Measurements from ENCODE around the gene PCAT6.

DNA sequence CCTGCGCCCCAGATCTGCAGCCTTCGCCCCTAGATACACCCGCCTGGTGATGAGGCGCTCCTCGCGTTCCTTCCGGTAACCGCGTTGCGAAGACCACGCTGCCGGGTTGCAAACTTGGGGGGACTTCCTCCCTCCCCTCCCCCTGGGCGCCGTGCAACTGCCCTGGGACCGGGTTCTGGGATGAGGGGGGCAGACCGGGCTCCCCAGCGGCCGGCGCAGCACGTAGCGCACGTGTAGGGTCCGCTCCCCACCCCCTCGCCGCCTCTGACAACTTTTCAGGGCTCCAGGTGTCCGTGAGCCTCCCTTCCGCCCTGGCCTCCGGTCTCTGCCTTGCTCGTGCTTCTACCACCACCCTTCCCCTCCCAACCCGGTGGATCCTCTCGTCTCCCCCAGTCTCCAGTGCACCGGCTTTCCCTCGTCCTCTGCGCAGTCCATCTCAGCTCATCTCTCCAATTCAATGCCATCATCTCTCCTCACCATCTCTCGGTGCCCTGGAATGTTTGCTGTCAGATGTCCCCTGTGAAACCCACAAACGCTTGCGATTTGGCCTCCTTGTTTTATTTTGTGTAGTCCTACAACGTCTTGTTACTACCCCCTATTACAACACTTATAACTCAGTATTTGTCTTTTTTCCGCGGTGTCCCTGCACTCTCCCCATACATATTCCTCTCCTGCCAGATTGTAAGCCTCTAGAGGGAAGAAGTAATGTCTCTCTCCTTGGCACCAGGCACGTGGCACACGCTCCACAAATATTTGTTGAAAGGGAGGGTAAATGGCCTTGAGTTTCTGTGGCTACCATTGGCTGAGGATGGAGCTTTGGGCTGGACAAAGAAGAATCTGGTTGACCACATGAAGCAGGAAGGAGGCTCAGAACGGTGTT lies 782 bp downstream of the PCAT6 start:
- TF ChIP-seq EP300 (IDR thresholded peaks at IDR 0.05) (no peak), POLR2A (IDR thresholded peaks at IDR 0.05) (no peak)
- TF ChIP-seq, protein P1, sequence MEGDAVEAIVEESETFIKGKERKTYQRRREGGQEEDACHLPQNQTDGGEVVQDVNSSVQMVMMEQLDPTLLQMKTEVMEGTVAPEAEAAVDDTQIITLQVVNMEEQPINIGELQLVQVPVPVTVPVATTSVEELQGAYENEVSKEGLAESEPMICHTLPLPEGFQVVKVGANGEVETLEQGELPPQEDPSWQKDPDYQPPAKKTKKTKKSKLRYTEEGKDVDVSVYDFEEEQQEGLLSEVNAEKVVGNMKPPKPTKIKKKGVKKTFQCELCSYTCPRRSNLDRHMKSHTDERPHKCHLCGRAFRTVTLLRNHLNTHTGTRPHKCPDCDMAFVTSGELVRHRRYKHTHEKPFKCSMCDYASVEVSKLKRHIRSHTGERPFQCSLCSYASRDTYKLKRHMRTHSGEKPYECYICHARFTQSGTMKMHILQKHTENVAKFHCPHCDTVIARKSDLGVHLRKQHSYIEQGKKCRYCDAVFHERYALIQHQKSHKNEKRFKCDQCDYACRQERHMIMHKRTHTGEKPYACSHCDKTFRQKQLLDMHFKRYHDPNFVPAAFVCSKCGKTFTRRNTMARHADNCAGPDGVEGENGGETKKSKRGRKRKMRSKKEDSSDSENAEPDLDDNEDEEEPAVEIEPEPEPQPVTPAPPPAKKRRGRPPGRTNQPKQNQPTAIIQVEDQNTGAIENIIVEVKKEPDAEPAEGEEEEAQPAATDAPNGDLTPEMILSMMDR (IDR thresholded peaks at IDR 0.05) = no peak
